Measurements from ENCODE around the gene SLC6A13. TPM values are rescaled to one million over a fixed set of nuclear protein-coding genes. Genes with fewer than 3 reads are reported as not detected.

Gene SLC6A13
- total RNA-seq, 1 donor from 2014 or later: 0.91 TPM

GRCh38 chr12:180445-180844 is 82.2 kb downstream of the SLC6A13 start:
- peaks cover 4% of the 10 kb centered on the region for H3K36me3 Mint-ChIP-seq (ENCODE audit: unreplicated experiment)
- H3K4me1 Mint-ChIP-seq (ENCODE audit: low read depth, unreplicated experiment): peaks cover 44% of the 10 kb centered on the region
- H3K9me3 Mint-ChIP-seq (ENCODE audit: unreplicated experiment): peaks cover 22% of the 10 kb centered on the region
- peak overlapping the region; percentile 35 for H3K4me3 Mint-ChIP-seq (ENCODE audit: unreplicated experiment)
- DNase-seq: no peak
- TF ChIP-seq CTCF (IDR thresholded peaks at IDR 0.05; ENCODE audit: partially characterized antibody, unreplicated experiment): no peak
- H3K27me3 Mint-ChIP-seq (ENCODE audit: unreplicated experiment): peaks cover 17% of the 10 kb centered on the region
- H3K27ac Mint-ChIP-seq (ENCODE audit: unreplicated experiment): peak overlapping the region; percentile 7

GRCh38 chr12:179885-180284 is 82.8 kb downstream of the SLC6A13 start:
- Mint-ChIP-seq H3K4me1 (ENCODE audit: low read depth, unreplicated experiment) (peaks cover 44% of the 10 kb centered on the region), H3K27me3 (ENCODE audit: unreplicated experiment) (peaks cover 21% of the 10 kb centered on the region), H3K4me3 (ENCODE audit: unreplicated experiment) (peak overlapping the region; percentile 35), H3K9me3 (ENCODE audit: unreplicated experiment) (peaks cover 21% of the 10 kb centered on the region), H3K36me3 (ENCODE audit: unreplicated experiment) (peaks cover 4% of the 10 kb centered on the region), H3K27ac (ENCODE audit: unreplicated experiment) (peak overlapping the region; percentile 7)
- TF ChIP-seq CTCF (IDR thresholded peaks at IDR 0.05; ENCODE audit: partially characterized antibody, unreplicated experiment): no peak
- no peak for DNase-seq

GRCh38 chr12:179131-179884 is 83.3 kb downstream of the SLC6A13 start:
- Mint-ChIP-seq H3K27ac (ENCODE audit: unreplicated experiment) (peak overlapping the region; percentile 91), H3K4me3 (ENCODE audit: unreplicated experiment) (no peak overlapping the region), H3K9me3 (ENCODE audit: unreplicated experiment) (peaks cover 19% of the 10 kb centered on the region), H3K27me3 (ENCODE audit: unreplicated experiment) (peaks cover 21% of the 10 kb centered on the region), H3K36me3 (ENCODE audit: unreplicated experiment) (peaks cover 4% of the 10 kb centered on the region), H3K4me1 (ENCODE audit: low read depth, unreplicated experiment) (peaks cover 42% of the 10 kb centered on the region)
- no peak for TF ChIP-seq CTCF (IDR thresholded peaks at IDR 0.05; ENCODE audit: partially characterized antibody, unreplicated experiment)
- no peak for DNase-seq

GRCh38 chr12:178829-179109 is 83.9 kb downstream of the SLC6A13 start:
- no peak for DNase-seq
- Mint-ChIP-seq H3K36me3 (ENCODE audit: unreplicated experiment) (peaks cover 4% of the 10 kb centered on the region), H3K27me3 (ENCODE audit: unreplicated experiment) (peaks cover 25% of the 10 kb centered on the region), H3K27ac (ENCODE audit: unreplicated experiment) (peak overlapping the region; percentile 91), H3K4me1 (ENCODE audit: low read depth, unreplicated experiment) (peaks cover 45% of the 10 kb centered on the region), H3K4me3 (ENCODE audit: unreplicated experiment) (peak overlapping the region; percentile 20), H3K9me3 (ENCODE audit: unreplicated experiment) (peaks cover 19% of the 10 kb centered on the region)
- TF ChIP-seq CTCF (IDR thresholded peaks at IDR 0.05; ENCODE audit: partially characterized antibody, unreplicated experiment): no peak

GRCh38 chr12:177980-178828 is 84.4 kb downstream of the SLC6A13 start:
- Mint-ChIP-seq H3K27me3 (ENCODE audit: unreplicated experiment) (peaks cover 26% of the 10 kb centered on the region), H3K36me3 (ENCODE audit: unreplicated experiment) (peaks cover 4% of the 10 kb centered on the region), H3K9me3 (ENCODE audit: unreplicated experiment) (peaks cover 19% of the 10 kb centered on the region), H3K4me1 (ENCODE audit: low read depth, unreplicated experiment) (peaks cover 45% of the 10 kb centered on the region), H3K4me3 (ENCODE audit: unreplicated experiment) (peak overlapping the region; percentile 61), H3K27ac (ENCODE audit: unreplicated experiment) (peak overlapping the region; percentile 91)
- no peak for TF ChIP-seq CTCF (IDR thresholded peaks at IDR 0.05; ENCODE audit: partially characterized antibody, unreplicated experiment)
- DNase-seq: no peak

All from glutamatergic neuron (in vitro differentiated cells).